CD4-positive, alpha-beta T cell treated with Interleukin-1 beta for 1 hour (primary cell): ENCODE results near the gene PPARG.
A peak's percentile ranks its signal among the peaks of the same experiment; 100 is the strongest.
"Not testable (repeated sequence)": the region's sequence is repeated elsewhere in the genome, so short reads cannot be mapped to it uniquely, and the experiment has no call there.

Experiments
- DNase-seq, 2 donors: peaks; one replicate each; pipeline ENCODE4 v3.0.0-alpha.2; 2020 to 2022

PPARG gene

DNA sequence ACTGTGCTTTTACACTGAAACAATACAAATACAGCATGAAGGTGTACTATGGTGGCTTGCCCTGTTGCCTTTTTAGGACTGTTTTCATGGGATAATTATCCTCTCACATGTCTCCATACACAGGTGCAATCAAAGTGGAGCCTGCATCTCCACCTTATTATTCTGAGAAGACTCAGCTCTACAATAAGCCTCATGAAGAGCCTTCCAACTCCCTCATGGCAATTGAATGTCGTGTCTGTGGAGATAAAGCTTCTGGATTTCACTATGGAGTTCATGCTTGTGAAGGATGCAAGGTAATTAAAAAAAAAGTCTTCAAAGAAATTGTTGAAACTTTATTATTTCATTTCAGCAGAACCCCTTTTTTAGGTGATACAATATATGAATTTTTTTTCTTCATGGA, 92.3 kb downstream of the PPARG start:
- DNase-seq, result no peak

- DNase-seq, result no peak
Measured at GRCh38 chr3:12383218-12383617, 94.3 kb downstream of the PPARG start.

GRCh38 chr3:12384451-12385233, 95.8 kb downstream of the PPARG start:
- DNase-seq, result no peak

DNA sequence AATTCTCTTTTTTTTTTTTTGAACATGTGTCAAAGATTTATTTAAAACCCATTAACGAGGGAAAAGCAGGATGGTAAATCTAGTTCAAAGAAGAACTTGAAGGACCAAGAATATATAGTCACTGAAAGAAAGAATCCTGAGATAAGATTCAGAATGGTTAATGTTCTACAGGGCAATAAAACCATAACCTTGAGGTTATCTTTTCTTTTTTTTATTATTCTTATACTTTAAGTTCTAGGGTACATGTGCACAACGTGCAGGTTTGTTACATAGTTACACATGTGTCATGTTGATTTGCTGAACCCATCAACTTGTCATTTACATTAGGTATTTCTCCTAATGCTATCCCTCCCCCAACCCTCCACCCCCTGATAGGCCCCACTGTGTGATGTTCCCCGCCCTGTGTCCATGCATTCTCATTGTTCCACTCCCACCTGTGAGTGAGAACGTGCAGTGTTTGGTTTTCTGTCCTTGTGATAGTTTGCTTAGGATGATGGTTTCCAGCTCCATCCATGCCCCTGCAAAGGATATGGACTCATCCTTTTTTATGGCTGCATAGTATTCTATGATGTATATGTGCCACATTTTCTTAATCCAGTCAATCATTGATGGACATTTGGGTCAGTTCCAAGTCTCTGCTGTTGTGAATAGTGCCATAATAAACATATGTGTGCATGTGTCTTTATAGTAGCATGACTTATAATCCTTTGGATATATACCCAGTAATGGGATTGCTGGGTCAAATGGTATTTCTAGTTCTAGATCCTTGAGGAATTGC, 97.8 kb downstream of the PPARG start:
- not testable (repeated sequence) for DNase-seq

- no peak for DNase-seq
Measured at GRCh38 chr3:12388185-12388584, 99.3 kb downstream of the PPARG start.

- DNase-seq, result no peak
Measured at GRCh38 chr3:12392101-12392878, 103.4 kb downstream of the PPARG start.

DNA sequence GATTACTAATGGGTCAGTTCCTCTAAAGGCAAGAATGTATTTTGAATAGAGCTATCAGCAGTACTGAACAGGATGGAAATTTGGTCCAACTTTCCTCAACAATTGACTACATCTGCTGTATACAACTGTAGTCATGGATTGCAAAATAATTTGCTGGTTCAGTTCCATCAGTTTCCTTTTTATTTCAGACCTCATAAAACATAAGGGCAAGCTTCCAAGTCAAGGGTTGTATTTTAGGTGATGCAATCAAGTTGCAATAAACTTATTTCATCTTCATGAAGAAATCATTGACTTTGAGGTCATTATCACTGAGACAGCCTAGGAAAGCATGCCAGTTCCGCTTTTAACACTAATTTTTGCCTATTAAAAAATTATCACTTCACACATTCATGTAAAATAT, 105.0 kb downstream of the PPARG start:
- no peak for DNase-seq

DNA sequence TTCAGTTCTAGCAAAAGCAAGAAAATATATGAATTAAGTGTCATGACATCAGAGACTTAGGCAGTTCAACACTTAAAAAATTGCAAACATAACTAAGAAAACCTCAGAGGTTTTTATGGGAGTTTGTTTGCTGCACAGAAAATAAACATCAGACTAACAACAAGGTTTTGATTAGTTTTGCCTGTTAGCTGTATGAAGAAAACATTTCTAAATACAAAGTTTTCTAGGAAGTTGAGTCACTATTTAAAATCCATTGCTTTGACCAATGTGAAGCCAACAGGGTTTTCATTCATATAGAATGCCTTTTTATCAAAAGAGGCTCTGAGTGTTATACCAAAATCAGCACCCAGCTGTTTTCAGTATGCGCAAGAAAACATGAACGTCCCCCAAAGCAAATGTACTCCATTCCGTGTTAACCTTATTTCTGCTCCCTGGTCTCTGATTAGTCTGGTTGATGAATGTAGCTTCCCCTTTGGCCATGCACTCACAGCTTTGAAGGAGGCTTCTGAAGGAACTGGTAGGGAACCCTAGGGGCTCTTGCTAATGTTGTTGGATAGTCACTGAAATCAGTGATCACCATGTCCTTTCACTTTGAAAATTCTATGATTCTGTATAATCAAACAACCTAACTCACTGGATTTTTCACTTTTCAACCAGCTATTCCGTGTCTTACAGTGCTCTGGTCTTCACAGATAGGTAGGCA, 105.8 kb downstream of the PPARG start:
- DNase-seq, result no peak

- no peak for DNase-seq
Measured at GRCh38 chr3:12395349-12396012, 106.6 kb downstream of the PPARG start.

- DNase-seq, result peak in 1 of 2 donors; percentile 4
Measured at GRCh38 chr3:12396471-12396870, 107.6 kb downstream of the PPARG start.

GRCh38 chr3:12399226-12399625, 110.4 kb downstream of the PPARG start:
- no peak for DNase-seq

GRCh38 chr3:12400616-12401194, 111.8 kb downstream of the PPARG start:
- no peak for DNase-seq

DNA sequence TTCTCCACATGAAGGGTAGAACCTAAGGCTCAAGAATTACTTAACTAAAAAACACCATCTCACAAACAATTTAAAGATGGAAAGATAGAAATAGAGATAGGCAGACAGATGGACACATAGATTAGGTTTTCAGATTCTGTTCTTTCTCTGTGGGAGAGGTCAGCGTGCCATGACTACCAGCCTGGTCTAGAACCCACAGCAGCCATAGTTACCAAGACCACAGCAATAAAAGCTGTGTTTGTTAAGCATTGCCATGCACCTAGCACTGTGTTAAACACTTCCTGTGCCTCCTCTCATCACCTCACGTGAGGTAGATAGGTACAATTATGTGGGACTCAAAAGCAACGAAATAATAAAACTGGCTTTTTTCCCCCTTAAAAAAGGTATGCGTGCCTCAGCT, 112.3 kb downstream of the PPARG start:
- no peak for DNase-seq

DNA sequence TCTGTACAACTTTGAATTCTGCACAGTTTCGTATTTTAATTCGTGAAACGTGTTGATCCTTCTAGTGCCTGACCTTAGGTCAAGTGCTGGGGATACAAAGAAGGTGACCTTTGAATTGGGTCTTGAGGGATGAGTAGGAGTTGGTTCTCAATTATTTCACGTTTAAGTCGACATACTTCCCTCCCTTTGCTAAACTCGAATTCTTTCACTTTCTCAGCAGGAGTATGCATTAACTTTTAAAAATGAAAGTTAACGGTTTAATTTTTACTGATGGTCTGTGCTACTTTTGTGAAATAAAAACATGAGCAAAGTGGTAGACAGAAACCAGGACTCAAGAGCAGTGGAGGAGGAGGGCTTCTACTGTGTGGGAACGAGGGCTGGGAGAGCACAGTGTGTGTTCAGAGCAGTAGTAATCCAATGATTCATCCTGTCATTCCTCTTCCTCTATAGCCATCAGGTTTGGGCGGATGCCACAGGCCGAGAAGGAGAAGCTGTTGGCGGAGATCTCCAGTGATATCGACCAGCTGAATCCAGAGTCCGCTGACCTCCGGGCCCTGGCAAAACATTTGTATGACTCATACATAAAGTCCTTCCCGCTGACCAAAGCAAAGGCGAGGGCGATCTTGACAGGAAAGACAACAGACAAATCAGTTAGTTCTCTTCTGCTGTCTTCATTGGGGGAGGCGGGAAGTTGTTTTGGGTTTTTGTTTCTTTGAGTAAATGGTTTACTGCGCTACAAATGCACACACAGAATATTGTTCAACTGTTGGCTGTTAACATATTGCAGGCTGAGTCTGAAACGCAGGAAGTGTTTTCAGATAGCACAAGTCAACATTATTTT, 116.8 kb downstream of the PPARG start:
- DNase-seq, result peak in 1 of 2 donors; percentile 58

DNA sequence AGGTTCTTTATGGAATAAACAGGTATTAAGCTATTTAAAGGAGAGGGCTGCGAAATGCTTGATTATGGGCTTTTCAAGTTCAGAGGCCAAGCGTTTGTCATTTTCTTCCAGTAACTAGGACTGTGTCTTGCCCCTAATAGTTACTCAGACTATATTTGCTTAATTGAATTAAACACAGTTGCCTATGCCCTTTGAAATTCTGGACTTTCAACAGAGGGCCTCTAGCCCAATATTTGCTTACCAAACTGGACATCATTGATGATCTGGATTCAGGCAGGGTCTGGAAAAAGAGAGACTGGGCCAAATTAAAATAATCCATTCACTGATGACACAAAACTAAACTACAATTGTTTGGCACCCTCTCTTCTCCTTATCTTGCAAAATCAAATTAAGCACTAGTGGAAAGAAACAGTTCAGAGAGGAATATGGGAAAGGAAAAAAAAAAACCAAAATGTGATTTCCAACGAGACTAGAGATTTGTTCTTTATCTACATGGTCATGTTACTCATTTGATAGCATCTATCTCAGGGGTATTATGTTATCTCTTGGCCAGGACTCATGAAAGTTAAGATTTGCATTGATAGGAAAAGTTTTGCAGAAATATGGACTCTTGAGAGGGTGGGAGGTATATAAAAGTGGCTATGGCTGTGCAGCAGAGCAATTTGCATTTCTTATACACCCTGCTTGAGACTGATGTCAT, 120.3 kb downstream of the PPARG start:
- no peak for DNase-seq

- DNase-seq, result no peak
Measured at GRCh38 chr3:12409684-12410596, 121.1 kb downstream of the PPARG start.

DNA sequence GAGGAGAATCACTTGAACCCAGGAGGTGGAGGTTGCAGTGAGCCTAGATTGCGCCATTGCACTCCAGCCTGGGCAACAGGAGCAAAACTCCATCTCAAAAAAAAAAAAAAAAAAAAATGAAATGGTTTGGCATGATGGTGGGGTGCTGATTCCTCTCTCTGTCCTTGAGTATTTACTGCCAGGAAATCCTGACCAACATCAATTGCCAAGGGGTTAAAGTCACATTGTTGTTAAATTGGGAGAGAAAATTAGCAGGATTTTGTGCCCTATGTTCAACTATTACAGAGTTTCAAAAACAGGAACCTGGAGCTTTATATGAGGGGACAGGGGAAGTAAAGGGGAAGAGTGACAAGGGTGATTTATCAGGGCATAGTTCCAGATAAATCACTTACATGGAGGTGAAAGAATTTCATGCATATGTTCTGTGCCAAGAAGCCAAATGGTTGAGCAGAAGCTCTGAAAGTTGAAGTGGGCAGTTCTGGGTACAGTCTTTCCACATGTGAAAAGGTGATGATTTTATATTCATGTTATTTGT, 124.9 kb downstream of the PPARG start:
- no peak for DNase-seq

DNA sequence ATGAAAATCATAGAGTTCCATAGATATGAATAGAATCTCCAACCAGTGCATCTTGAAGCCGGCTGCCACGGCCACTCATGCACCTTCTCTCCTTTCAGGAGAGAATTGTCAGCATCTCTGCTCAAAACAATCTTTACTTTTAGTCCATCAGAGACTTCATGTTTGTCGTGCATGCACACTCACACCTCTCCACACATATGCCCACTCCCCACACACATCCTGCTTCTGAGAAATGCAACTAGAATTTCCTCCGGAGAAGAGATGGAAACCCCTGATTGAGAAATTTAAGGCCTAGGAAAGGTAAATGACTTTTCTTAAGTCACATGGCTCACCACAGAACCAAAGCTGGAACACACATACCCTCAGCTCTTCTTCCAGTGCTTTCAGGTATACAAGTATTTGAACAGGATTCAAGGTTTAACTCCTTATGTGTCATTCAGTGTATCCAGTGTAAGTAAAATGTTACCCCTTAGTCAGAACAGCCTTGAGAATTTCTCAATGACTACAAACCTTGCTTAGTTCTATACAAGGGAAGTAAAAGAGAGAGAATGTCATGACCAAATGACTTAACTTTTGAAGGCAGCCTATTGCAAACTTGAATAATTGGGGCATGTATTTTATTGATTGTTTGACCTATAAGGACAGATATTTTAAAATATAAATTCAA, 126.3 kb downstream of the PPARG start:
- no peak for DNase-seq
